Measurements from ENCODE around the gene ARHGAP42.

GRCh38 chr11:101035872-101036271 is 348.8 kb downstream of the ARHGAP42 start:
- TF ChIP-seq TAF1 (IDR thresholded peaks at IDR 0.05; ENCODE audit: low read depth, low read length) (no peak), POLR2AphosphoS5 (IDR thresholded peaks at IDR 0.05; ENCODE audit: low read depth, low read length) (no peak), SPI1 (IDR thresholded peaks at IDR 0.05; ENCODE audit: low read depth, low read length) (no peak), POLR2A (IDR thresholded peaks at IDR 0.05; ENCODE audit: low read depth, low read length) (no peak)
